HepG2 (cell line): ENCODE measurements around the gene BOLA2B. TPM values are rescaled to one million over a fixed set of nuclear protein-coding genes. Genes with fewer than 3 reads are reported as not detected.

Source experiments
- ATAC-seq: fragments of 200-7000 bp; cut with Tn5 transposase; 3 replicates; pipeline ENCODE4 v1.9.1; 2020; ENCODE audit warnings: mild to moderate bottlenecking, moderate library complexity
- BruUV-seq: library from RNA; stranded (reverse); fragments of 400-500 nt; replicated peaks from 2 replicates; lab custom pipeline; 2021; lab: Mats Ljungman, UMichigan
- CTCF ChIA-PET: fragments of 300-600 bp; formaldehyde crosslinking; extraction: SDS; loops from one replicate; lab custom pipeline; 2021; ENCODE audit warnings: low total read pairs, inconsistent platforms, low intra/inter-chr PET ratio; lab: Yijun Ruan, JAX
- POLR2A ChIA-PET: fragments of 350-600 bp; sonication (Branson Sonifier 250); formaldehyde crosslinking; loops from one replicate; lab custom pipeline; 2020; ENCODE audit warnings: antibody characterized with exemption, inconsistent platforms; lab: Yijun Ruan, JAX
- DNase-seq: peaks from one replicate; pipeline ENCODE4 v3.0.0-alpha.2; 2015; ENCODE audit warnings: low spot score
- FAIRE-seq: peaks from 3 replicates; lab custom pipeline; 2011; peaks lifted over from hg19 to GRCh38; lab: Jason Lieb, UNC
- H2AFZ ChIP-seq: one replicate; pipeline ENCODE4 v1.6.1; 2011; ENCODE audit warnings: low read length, inconsistent platforms
- H3K27ac ChIP-seq: fragments of 300-600 bp; 3 replicates; pipeline ENCODE4 v1.8.0; 2011; ENCODE audit warnings: mixed run types, mild to moderate bottlenecking, mixed read lengths, low read length, inconsistent platforms; ENCODE audit not compliant: insufficient read depth; ENCODE audit errors: extremely low read length
- H3K27me3 ChIP-seq, 2 experiments: fragments of 200-600 bp in 1 of 2; 2 replicates in 1 of 2; 3 replicates in 1 of 2; pipeline versions ENCODE4 v1.6.0 to v1.8.0; 2011; ENCODE audit warnings: low read length in 2 of 2, mild to moderate bottlenecking in 2 of 2, moderate library complexity in 2 of 2, inconsistent platforms in 1 of 2; ENCODE audit not compliant: insufficient read depth in 2 of 2, control insufficient read depth in 1 of 2
- H3K36me3 ChIP-seq, 2 experiments: fragments of 200-600 bp in 1 of 2; replicated peaks in 1 of 2; 2 replicates in 1 of 2; 3 replicates in 1 of 2; pipeline versions ENCODE4 v1.5.1 to v1.8.0; 2011; ENCODE audit warnings: low read length in 2 of 2, inconsistent platforms in 1 of 2; ENCODE audit not compliant: insufficient read depth in 2 of 2, control insufficient read depth in 1 of 2
- H3K4me1 ChIP-seq: 2 replicates; pipeline ENCODE4 v1.5.1; 2012; ENCODE audit warnings: low read length, inconsistent platforms; ENCODE audit not compliant: insufficient read depth
- H3K4me2 ChIP-seq: 2 replicates; pipeline ENCODE4 v1.6.0; 2011; ENCODE audit warnings: low read depth, low read length, inconsistent platforms
- H3K4me3 ChIP-seq, 3 experiments: fragments of 200-600 bp in 1 of 3; sonication (generic), shearing (Covaris generic) in 1 of 3; replicated peaks in 1 of 3; 2 replicates each; pipeline ENCODE4 v1.5.1; 2011 to 2016; ENCODE audit warnings: low read length in 3 of 3, inconsistent platforms in 2 of 3, low read depth in 2 of 3, mild to moderate bottlenecking in 2 of 3, control low read depth in 1 of 3, mixed read lengths in 1 of 3; ENCODE audit not compliant: insufficient read depth in 1 of 3
- H3K79me2 ChIP-seq: one replicate; pipeline ENCODE4 v1.6.1; 2011; ENCODE audit warnings: low read length, inconsistent platforms; ENCODE audit not compliant: insufficient read depth
- H3K9ac ChIP-seq: 2 replicates; pipeline ENCODE4 v1.6.0; 2011; ENCODE audit warnings: mild to moderate bottlenecking, low read depth, low read length, inconsistent platforms; ENCODE audit not compliant: insufficient read depth
- H3K9me3 ChIP-seq: 2 replicates; pipeline ENCODE4 v1.5.1; 2012; ENCODE audit warnings: mild to moderate bottlenecking, low read length
- H4K20me1 ChIP-seq: 2 replicates; pipeline ENCODE4 v1.6.0; 2011; ENCODE audit warnings: inconsistent platforms, mild to moderate bottlenecking, low read length, moderate library complexity; ENCODE audit not compliant: insufficient read depth
- CEBPB ChIP-seq: IDR thresholded peaks from 2 replicates; pipeline ENCODE4 v1.6.1; 2011; ENCODE audit warnings: low read depth, low read length, improper control_type of control experiment, borderline replicate concordance
- HHEX ChIP-seq: IDR thresholded peaks from 2 replicates; pipeline ENCODE4 v1.6.1; 2016; ENCODE audit warnings: control low read depth
- KAT8 ChIP-seq: IDR thresholded peaks from 2 replicates; pipeline ENCODE4 v1.6.1; 2016; ENCODE audit warnings: missing genetic modification reagents, missing compliant biosample characterization
- KDM5B ChIP-seq: sonication (generic); formaldehyde crosslinking; IDR thresholded peaks from 2 replicates; pipeline ENCODE4 v1.4.0; 2020; ENCODE audit warnings: missing genetic modification reagents, mild to moderate bottlenecking, borderline replicate concordance
- KMT2A ChIP-seq: sonication (generic); formaldehyde crosslinking; IDR thresholded peaks from 2 replicates; pipeline ENCODE4 v1.4.0; 2020; ENCODE audit warnings: missing genetic modification reagents
- PLRG1 ChIP-seq: fragments of 450-650 bp; conservative IDR thresholded peaks from 2 replicates; pipeline ENCODE4 v1.6.1; 2016
- ZNF121 ChIP-seq: sonication (generic); formaldehyde crosslinking; IDR thresholded peaks from 2 replicates; pipeline ENCODE4 v1.5.0; 2020; ENCODE audit warnings: mild to moderate bottlenecking, missing genetic modification reagents
- ZNF296 ChIP-seq: sonication (generic); formaldehyde crosslinking; conservative IDR thresholded peaks from 2 replicates; pipeline ENCODE4 v1.5.0; 2020; ENCODE audit warnings: mild to moderate bottlenecking, missing genetic modification reagents
- ZNF720 ChIP-seq: sonication (generic); formaldehyde crosslinking; IDR thresholded peaks from 2 replicates; pipeline ENCODE4 v1.4.0; 2020; ENCODE audit warnings: missing genetic modification reagents
- ZNF788 ChIP-seq: sonication (generic); formaldehyde crosslinking; IDR thresholded peaks from 2 replicates; pipeline ENCODE4 v1.5.0; 2020; ENCODE audit warnings: mild to moderate bottlenecking, missing genetic modification reagents, borderline replicate concordance
- WGBS: methylation state at CpG from one replicate; pipeline ENCODE4 v1.1.6; 2017; ENCODE audit warnings: low lambda C conversion rate; 5-methylcytosine and 5-hydroxymethylcytosine counted together
- in situ Hi-C: cut with HindIII; loops from 2 replicates; pipeline ENCODE4 v1.10.0; 2017; ENCODE audit warnings: low pct_unique_long_range_greater_than_20kb; ENCODE audit not compliant: extremely low pct_ligation_motif_present
- intact Hi-C: fragments of 100-400 bp; cut with micrococcal nuclease; formaldehyde crosslinking; loops from one replicate; pipeline ENCODE4 v1.10.0; 2022; ENCODE audit not compliant: unreplicated experiment
- polyA plus RNA-seq, 8 experiments: library from polyadenylated mRNA; depleted of rRNA in 3 of 8; stranded (reverse) in 7 of 8; unstranded in 1 of 8; fragments of >200 nt; fragmentation: Illumina TruSeq in 4 of 8; extraction: Trizol in 4 of 8; gene quantifications; 2 replicates each; pipeline versions ENCODE4 v1.2.1 to v1.2.3, GENCODE V29; 2011 to 2016; ENCODE audit warnings: low read depth in 4 of 8, missing spikeins in 1 of 8, mixed read lengths in 1 of 8; ENCODE audit not compliant: insufficient read depth in 1 of 8
- total RNA-seq, 5 experiments: library from RNA; depleted of rRNA; stranded (reverse); fragments of >200 nt; fragmentation: Illumina TruSeq; extraction: Trizol; gene quantifications; 2 replicates each; pipeline ENCODE4 v1.2.3, GENCODE V29; 2016; ENCODE audit warnings: low read depth in 1 of 5
- TF ChIP-seq, protein P1 (sequence below): sonication (generic); formaldehyde crosslinking; IDR thresholded peaks from 2 replicates; pipeline ENCODE4 v1.4.0; 2020; ENCODE audit warnings: missing genetic modification reagents
- TF ChIP-seq, protein P2 (sequence below): sonication (generic); formaldehyde crosslinking; IDR thresholded peaks from 2 replicates; pipeline ENCODE4 v1.5.0; 2020; ENCODE audit warnings: missing genetic modification reagents
- TF ChIP-seq, protein P3 (sequence below), 2 experiments: fragments of 450-650 bp in 1 of 2; sonication (generic) in 1 of 2; formaldehyde crosslinking; IDR thresholded peaks; 2 replicates each; pipeline versions ENCODE4 v1.5.0 to v1.8.0; 2020 to 2022; ENCODE audit warnings: mild to moderate bottlenecking in 1 of 2, missing genetic modification reagents in 1 of 2
- TF ChIP-seq, protein P4 (sequence below): sonication (generic); formaldehyde crosslinking; IDR thresholded peaks from 2 replicates; pipeline ENCODE4 v1.5.0; 2020; ENCODE audit warnings: mild to moderate bottlenecking, missing genetic modification reagents, borderline replicate concordance

The BOLA2B gene
- total and polyA plus RNA-seq, 2 of the 13 experiments (the other 11 are each of a cell fraction or from before 2014, with no cell fraction given): 63.8 to 295 TPM

DNA sequence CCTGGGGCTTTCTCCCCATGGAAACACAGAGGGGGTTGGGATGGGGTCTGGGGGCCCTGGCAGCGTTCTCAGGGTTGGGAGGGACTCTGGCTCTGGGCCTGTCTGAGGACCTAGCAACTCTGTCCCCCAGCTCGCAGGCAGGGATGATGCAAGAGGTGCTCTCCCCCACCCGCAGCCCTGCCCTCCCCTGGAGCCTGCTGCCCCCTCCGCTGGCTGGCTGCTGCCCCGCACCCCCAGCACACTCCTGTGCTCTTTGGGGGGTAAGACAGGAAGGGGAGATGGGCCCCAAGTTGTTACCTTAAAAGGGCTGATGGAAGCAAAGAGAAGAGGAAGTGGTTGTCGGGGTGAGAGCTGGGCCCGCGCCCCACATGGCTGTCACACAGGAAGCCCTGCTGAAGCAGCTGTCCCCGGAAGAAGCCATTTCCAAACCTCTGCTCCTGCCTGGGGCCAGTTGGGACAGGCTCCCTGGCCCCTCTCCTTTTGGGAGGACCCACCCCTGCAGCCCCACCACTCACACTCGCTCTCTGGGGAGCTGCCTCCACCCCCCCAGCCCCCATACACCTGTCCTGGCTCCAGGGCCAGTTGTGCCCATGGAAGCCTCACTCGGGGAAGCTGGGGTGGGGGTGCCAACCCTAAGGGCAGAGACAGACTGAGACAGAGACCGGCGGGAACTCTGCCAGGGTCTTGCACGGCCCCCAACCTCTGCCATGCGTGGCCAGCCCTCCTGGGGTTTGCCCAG, 7.6 kb downstream of the BOLA2B start:
- no peak overlapping the region for H3K9ac ChIP-seq
- FAIRE-seq (no peak), ATAC-seq (no peak), DNase-seq (no peak)
- 0 out of 2 replicates have a peak overlapping the region, but pooled peaks have one; percentile 9 for H3K4me2 ChIP-seq
- no peaks in the 10 kb centered on the region; a peak in 1 of 5 replicates for H3K27me3 ChIP-seq
- no peaks in the 10 kb centered on the region for H3K9me3 ChIP-seq
- H2AFZ ChIP-seq: no peak overlapping the region
- BruUV-seq: no TSS peak
- H3K4me3 ChIP-seq: no peak overlapping the region
- H3K4me1 ChIP-seq: peaks cover 35% of the 10 kb centered on the region
- intact Hi-C loops (no loop called here), in situ Hi-C loops (no loop called here)
- no peaks in the 10 kb centered on the region for H3K36me3 ChIP-seq
- CTCF ChIA-PET: interaction anchor here (0.9 kb wide), 1 partner anchor 73 kb away, joined by 3 read pairs; the partner anchor contains the start of gene GDPD3
- 89% methylated on average over 7 of the region's 15 CpGs for WGBS
- POLR2A ChIA-PET: interaction anchor here (1.1 to 1.3 kb wide), 2 partner anchors 9 to 46 kb away, joined by 3 read pairs; no protein-coding TSS in a partner anchor
- no peaks in the 10 kb centered on the region for H3K79me2 ChIP-seq
- H4K20me1 ChIP-seq: no peaks in the 10 kb centered on the region
- no peak overlapping the region for H3K27ac ChIP-seq
- TF ChIP-seq ZNF720: no peak
- TF ChIP-seq ZNF296 (CRISPR knock-in tag): no peak
- TF ChIP-seq KAT8: no peak
- TF ChIP-seq ZNF121: peak; percentile 59
- TF ChIP-seq, protein P1, sequence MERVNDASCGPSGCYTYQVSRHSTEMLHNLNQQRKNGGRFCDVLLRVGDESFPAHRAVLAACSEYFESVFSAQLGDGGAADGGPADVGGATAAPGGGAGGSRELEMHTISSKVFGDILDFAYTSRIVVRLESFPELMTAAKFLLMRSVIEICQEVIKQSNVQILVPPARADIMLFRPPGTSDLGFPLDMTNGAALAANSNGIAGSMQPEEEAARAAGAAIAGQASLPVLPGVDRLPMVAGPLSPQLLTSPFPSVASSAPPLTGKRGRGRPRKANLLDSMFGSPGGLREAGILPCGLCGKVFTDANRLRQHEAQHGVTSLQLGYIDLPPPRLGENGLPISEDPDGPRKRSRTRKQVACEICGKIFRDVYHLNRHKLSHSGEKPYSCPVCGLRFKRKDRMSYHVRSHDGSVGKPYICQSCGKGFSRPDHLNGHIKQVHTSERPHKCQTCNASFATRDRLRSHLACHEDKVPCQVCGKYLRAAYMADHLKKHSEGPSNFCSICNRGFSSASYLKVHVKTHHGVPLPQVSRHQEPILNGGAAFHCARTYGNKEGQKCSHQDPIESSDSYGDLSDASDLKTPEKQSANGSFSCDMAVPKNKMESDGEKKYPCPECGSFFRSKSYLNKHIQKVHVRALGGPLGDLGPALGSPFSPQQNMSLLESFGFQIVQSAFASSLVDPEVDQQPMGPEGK (CRISPR knock-in tag): 0 out of 2 replicates have a peak, but pooled peaks have one; percentile 9
- TF ChIP-seq CEBPB: 0 out of 2 replicates have a peak, but pooled peaks have one; percentile 31
- no peak for TF ChIP-seq HHEX (CRISPR knock-in tag)
- no peak for TF ChIP-seq PLRG1
- no peak for TF ChIP-seq ZNF788 (CRISPR knock-in tag)
- TF ChIP-seq, protein P2, sequence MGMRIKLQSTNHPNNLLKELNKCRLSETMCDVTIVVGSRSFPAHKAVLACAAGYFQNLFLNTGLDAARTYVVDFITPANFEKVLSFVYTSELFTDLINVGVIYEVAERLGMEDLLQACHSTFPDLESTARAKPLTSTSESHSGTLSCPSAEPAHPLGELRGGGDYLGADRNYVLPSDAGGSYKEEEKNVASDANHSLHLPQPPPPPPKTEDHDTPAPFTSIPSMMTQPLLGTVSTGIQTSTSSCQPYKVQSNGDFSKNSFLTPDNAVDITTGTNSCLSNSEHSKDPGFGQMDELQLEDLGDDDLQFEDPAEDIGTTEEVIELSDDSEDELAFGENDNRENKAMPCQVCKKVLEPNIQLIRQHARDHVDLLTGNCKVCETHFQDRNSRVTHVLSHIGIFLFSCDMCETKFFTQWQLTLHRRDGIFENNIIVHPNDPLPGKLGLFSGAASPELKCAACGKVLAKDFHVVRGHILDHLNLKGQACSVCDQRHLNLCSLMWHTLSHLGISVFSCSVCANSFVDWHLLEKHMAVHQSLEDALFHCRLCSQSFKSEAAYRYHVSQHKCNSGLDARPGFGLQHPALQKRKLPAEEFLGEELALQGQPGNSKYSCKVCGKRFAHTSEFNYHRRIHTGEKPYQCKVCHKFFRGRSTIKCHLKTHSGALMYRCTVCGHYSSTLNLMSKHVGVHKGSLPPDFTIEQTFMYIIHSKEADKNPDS: 0 out of 2 replicates have a peak, but pooled peaks have one; percentile 25
- TF ChIP-seq, protein P3, sequence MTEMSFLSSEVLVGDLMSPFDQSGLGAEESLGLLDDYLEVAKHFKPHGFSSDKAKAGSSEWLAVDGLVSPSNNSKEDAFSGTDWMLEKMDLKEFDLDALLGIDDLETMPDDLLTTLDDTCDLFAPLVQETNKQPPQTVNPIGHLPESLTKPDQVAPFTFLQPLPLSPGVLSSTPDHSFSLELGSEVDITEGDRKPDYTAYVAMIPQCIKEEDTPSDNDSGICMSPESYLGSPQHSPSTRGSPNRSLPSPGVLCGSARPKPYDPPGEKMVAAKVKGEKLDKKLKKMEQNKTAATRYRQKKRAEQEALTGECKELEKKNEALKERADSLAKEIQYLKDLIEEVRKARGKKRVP (CRISPR knock-in tag; IDR thresholded peaks at IDR 0.05): peak in 1 of 2 experiments; percentile 75; a peak in 2 of 4 replicates
- TF ChIP-seq, protein P4, sequence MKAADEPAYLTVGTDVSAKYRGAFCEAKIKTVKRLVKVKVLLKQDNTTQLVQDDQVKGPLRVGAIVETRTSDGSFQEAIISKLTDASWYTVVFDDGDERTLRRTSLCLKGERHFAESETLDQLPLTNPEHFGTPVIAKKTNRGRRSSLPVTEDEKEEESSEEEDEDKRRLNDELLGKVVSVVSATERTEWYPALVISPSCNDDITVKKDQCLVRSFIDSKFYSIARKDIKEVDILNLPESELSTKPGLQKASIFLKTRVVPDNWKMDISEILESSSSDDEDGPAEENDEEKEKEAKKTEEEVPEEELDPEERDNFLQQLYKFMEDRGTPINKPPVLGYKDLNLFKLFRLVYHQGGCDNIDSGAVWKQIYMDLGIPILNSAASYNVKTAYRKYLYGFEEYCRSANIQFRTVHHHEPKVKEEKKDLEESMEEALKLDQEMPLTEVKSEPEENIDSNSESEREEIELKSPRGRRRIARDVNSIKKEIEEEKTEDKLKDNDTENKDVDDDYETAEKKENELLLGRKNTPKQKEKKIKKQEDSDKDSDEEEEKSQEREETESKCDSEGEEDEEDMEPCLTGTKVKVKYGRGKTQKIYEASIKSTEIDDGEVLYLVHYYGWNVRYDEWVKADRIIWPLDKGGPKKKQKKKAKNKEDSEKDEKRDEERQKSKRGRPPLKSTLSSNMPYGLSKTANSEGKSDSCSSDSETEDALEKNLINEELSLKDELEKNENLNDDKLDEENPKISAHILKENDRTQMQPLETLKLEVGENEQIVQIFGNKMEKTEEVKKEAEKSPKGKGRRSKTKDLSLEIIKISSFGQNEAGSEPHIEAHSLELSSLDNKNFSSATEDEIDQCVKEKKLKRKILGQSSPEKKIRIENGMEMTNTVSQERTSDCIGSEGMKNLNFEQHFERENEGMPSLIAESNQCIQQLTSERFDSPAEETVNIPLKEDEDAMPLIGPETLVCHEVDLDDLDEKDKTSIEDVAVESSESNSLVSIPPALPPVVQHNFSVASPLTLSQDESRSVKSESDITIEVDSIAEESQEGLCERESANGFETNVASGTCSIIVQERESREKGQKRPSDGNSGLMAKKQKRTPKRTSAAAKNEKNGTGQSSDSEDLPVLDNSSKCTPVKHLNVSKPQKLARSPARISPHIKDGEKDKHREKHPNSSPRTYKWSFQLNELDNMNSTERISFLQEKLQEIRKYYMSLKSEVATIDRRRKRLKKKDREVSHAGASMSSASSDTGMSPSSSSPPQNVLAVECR (CRISPR knock-in tag): peak; percentile 33; the same call in 1 of the 2 replicates
- no peak for TF ChIP-seq KMT2A (CRISPR knock-in tag)
- TF ChIP-seq KDM5B (CRISPR knock-in tag): no peak
